Neural progenitor cell (in vitro differentiated cells): ENCODE data around the gene FEM1B.

Experiments
- CTCF ChIP-seq: fragments of 200-600 bp; sonication (generic); IDR thresholded peaks from 2 replicates; pipeline ENCODE4 v1.5.1; 2017; ENCODE audit warnings: antibody characterized with exemption, mild to moderate bottlenecking
- EZH2 ChIP-seq: fragments of 200-600 bp; sonication (generic); IDR thresholded peaks from 2 replicates; pipeline ENCODE4 v1.6.1; 2017; ENCODE audit warnings: antibody characterized with exemption, mild to moderate bottlenecking, moderate library complexity
- EZH2phosphoT487 ChIP-seq: fragments of 200-600 bp; sonication (generic); IDR thresholded peaks from 2 replicates; pipeline ENCODE4 v1.6.1; 2017; ENCODE audit warnings: antibody characterized with exemption

- no peak for TF ChIP-seq CTCF
- TF ChIP-seq EZH2: no peak
- no peak for TF ChIP-seq EZH2phosphoT487
These were observed 63.5 kb downstream of the FEM1B start for GRCh38 chr15:68340726-68341671.
